GM18868 (cell line): Measurements from ENCODE around the gene HACL1.

Experiments
- ATAC-seq: cut with Tn5 transposase; IDR thresholded peaks from one replicate; pipeline ENCODE4 v1.9.1; 2021; ENCODE audit warnings: mild to moderate bottlenecking, moderate library complexity; ENCODE audit not compliant: unreplicated experiment

HACL1 gene

GRCh38 chr3:15601399-15602145, at the start of gene HACL1, which contains the start of gene BTD:
HACL1 (minus strand) TSS chr3:15601569; CDS start chr3:15601463, 106 bp downstream.
BTD (plus strand) TSS chr3:15601745; CDS start chr3:15635440, 33,695 bp downstream.
- ATAC-seq = peak; percentile 96

GRCh38 chr3:15649858-15650257, 48.5 kb upstream of the HACL1 start:
- no peak for ATAC-seq

- ATAC-seq = no peak
Observed at GRCh38 chr3:15649341-15649740, 48.0 kb upstream of the HACL1 start.

GRCh38 chr3:15647611-15648167, 46.3 kb upstream of the HACL1 start:
- peak; percentile 91 for ATAC-seq

GRCh38 chr3:15646851-15647511, 45.6 kb upstream of the HACL1 start:
- ATAC-seq = peak; percentile 29

GRCh38 chr3:15645740-15646501, 44.6 kb upstream of the HACL1 start:
- ATAC-seq = no peak

- no peak for ATAC-seq
Observed at GRCh38 chr3:15645246-15645645, 43.9 kb upstream of the HACL1 start.

- peak; percentile 78 for ATAC-seq
Observed at GRCh38 chr3:15638891-15639262, 37.5 kb upstream of the HACL1 start.

- ATAC-seq = peak; percentile 8
Observed at GRCh38 chr3:15638193-15638890, 37.0 kb upstream of the HACL1 start.

- no peak for ATAC-seq
Observed at GRCh38 chr3:15637131-15637951, 36.0 kb upstream of the HACL1 start.

- ATAC-seq = no peak
Observed at GRCh38 chr3:15636028-15636709, 34.8 kb upstream of the HACL1 start.

GRCh38 chr3:15635121-15635661, 33.8 kb upstream of the HACL1 start:
- ATAC-seq = no peak

GRCh38 chr3:15634671-15635070, 33.3 kb upstream of the HACL1 start:
- ATAC-seq = no peak

GRCh38 chr3:15633766-15634598, 32.6 kb upstream of the HACL1 start:
- no peak for ATAC-seq

- no peak for ATAC-seq
Observed at GRCh38 chr3:15633159-15633558, 31.8 kb upstream of the HACL1 start.

GRCh38 chr3:15632212-15632580, 30.8 kb upstream of the HACL1 start:
- no peak for ATAC-seq

- ATAC-seq = no peak
Observed at GRCh38 chr3:15631426-15632211, 30.2 kb upstream of the HACL1 start.
